MCF 10A (cell line): Measurements from ENCODE around the gene ARID3B. TPM values are rescaled to one million over a fixed set of nuclear protein-coding genes. Genes with fewer than 3 reads are reported as not detected.

ENCODE experiments used
- BruUV-seq: library from RNA; stranded (reverse); fragments of 400-500 nt; replicated peaks from 2 replicates; lab custom pipeline; 2021; lab: Mats Ljungman, UMichigan
- CTCF ChIA-PET: fragments of 300-600 bp; sonication (Branson Sonifier 250); formaldehyde crosslinking; extraction: SDS; loops from one replicate; lab custom pipeline; 2021; ENCODE audit warnings: antibody characterized with exemption, inconsistent platforms; lab: Yijun Ruan, JAX
- POLR2A ChIA-PET: fragments of 300-600, 350-650 bp; sonication (Branson Sonifier 250); formaldehyde crosslinking; extraction: SDS; loops from one replicate; lab custom pipeline; 2020; ENCODE audit warnings: antibody characterized with exemption, inconsistent platforms; lab: Yijun Ruan, JAX
- DNase-seq: peaks from one replicate; pipeline ENCODE4 v3.0.0-alpha.2; 2018; ENCODE audit not compliant: unreplicated experiment
- H3K27ac Mint-ChIP-seq: one replicate; pipeline ENCODE4 v1.8.0; 2022; ENCODE audit warnings: mild to moderate bottlenecking, low read depth, mixed read lengths; ENCODE audit not compliant: unreplicated experiment
- H3K27me3 Mint-ChIP-seq: one replicate; pipeline ENCODE4 v1.8.0; 2022; ENCODE audit warnings: mixed read lengths; ENCODE audit not compliant: insufficient read depth, unreplicated experiment
- H3K36me3 Mint-ChIP-seq: one replicate; pipeline ENCODE4 v1.8.0; 2022; ENCODE audit warnings: mild to moderate bottlenecking, moderate library complexity, mixed read lengths; ENCODE audit not compliant: insufficient read depth, unreplicated experiment
- H3K4me1 Mint-ChIP-seq: one replicate; pipeline ENCODE4 v1.8.0; 2022; ENCODE audit warnings: mixed read lengths; ENCODE audit not compliant: insufficient read depth, unreplicated experiment
- H3K4me3 Mint-ChIP-seq: one replicate; pipeline ENCODE4 v1.8.0; 2022; ENCODE audit warnings: mild to moderate bottlenecking, moderate library complexity, mixed read lengths; ENCODE audit not compliant: unreplicated experiment
- H3K9me3 Mint-ChIP-seq: one replicate; pipeline ENCODE4 v1.8.0; 2022; ENCODE audit warnings: mixed read lengths; ENCODE audit not compliant: unreplicated experiment
- intact Hi-C: fragments of 100-400 bp; cut with micrococcal nuclease; formaldehyde crosslinking; loops from 2 replicates; pipeline ENCODE4 v1.14.1; 2022
- total RNA-seq: library from RNA; stranded (reverse); gene quantifications from 2 replicates; pipeline ENCODE4 v1.2.3, GENCODE V29; 2022
- TF ChIP-seq, protein P1 (sequence below): fragments of 200-600 bp; IDR thresholded peaks from one replicate; pipeline ENCODE4 v1.8.0; 2022; ENCODE audit warnings: antibody characterized with exemption, mild to moderate bottlenecking; ENCODE audit not compliant: unreplicated experiment

ARID3B gene
- total RNA-seq, 1 experiment from 2014 or later: 4.7 TPM

DNA sequence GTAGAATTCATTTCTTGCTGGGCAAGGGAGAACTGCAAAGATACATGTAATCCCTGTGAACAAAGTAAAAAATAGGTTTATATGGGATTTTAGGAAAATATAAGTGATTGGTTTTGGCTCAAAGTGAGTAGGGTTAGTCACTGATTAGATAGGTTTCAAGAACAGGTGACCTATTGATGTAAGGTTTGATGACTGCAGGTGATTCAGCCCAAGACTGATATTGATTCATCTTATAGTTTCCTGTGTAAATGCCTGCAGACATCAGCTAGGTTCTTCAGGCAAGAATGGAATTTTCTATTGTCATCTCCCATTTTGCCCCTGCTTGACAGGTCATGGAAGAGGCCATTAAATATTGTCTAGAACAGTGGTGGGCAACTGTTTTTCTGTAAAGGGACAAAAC lies 23.9 kb upstream of the ARID3B start:
- Mint-ChIP-seq H3K4me1 (no peaks in the 10 kb centered on the region), H3K9me3 (no peaks in the 10 kb centered on the region), H3K27ac (no peak overlapping the region), H3K27me3 (no peaks in the 10 kb centered on the region), H3K4me3 (no peak overlapping the region), H3K36me3 (no peaks in the 10 kb centered on the region)
- DNase-seq: no peak
- intact Hi-C loops: no loop called here
- POLR2A ChIA-PET: no interaction called here
- BruUV-seq: no TSS peak
- CTCF ChIA-PET: interaction anchor here (0.7 to 1.5 kb wide), 2 partner anchors 143 to 201 kb away, joined by 3 to 5 read pairs; no protein-coding TSS in a partner anchor
- TF ChIP-seq, protein P1, sequence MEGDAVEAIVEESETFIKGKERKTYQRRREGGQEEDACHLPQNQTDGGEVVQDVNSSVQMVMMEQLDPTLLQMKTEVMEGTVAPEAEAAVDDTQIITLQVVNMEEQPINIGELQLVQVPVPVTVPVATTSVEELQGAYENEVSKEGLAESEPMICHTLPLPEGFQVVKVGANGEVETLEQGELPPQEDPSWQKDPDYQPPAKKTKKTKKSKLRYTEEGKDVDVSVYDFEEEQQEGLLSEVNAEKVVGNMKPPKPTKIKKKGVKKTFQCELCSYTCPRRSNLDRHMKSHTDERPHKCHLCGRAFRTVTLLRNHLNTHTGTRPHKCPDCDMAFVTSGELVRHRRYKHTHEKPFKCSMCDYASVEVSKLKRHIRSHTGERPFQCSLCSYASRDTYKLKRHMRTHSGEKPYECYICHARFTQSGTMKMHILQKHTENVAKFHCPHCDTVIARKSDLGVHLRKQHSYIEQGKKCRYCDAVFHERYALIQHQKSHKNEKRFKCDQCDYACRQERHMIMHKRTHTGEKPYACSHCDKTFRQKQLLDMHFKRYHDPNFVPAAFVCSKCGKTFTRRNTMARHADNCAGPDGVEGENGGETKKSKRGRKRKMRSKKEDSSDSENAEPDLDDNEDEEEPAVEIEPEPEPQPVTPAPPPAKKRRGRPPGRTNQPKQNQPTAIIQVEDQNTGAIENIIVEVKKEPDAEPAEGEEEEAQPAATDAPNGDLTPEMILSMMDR: no peak

DNA sequence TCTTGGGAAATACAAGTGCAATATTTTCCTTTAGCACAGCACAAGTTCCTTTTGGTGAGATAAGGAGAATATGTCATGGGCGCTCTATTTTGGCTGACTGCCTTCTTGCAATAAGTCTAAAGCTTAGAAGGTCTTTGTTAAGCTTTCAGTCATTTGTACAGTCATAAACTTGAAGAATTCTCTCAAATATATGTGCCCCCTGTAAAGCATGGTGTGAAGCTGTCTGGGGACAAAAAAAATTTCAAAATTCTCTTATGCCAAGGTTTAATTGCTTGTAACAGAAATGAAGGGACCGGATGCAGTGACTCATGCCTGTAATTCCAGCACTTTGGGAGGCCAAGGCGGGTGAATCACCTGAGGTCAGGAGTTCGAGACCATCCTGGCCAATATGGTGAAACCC lies 21.7 kb upstream of the ARID3B start:
- Mint-ChIP-seq H3K4me3 (no peak overlapping the region), H3K4me1 (peaks cover 10% of the 10 kb centered on the region), H3K9me3 (no peaks in the 10 kb centered on the region), H3K27ac (no peak overlapping the region), H3K27me3 (no peaks in the 10 kb centered on the region), H3K36me3 (no peaks in the 10 kb centered on the region)
- TF ChIP-seq, protein P1: no peak
- ChIA-PET CTCF (interaction anchor here (0.6 kb wide), 1 partner anchor 390 kb away, joined by 3 read pairs; no protein-coding TSS in a partner anchor), POLR2A (interaction anchor here (2.0 kb wide), 1 partner anchor 26 kb away, joined by 5 read pairs; no protein-coding TSS in a partner anchor)
- no peak for DNase-seq
- intact Hi-C loops: no loop called here
- BruUV-seq: no TSS peak

DNA sequence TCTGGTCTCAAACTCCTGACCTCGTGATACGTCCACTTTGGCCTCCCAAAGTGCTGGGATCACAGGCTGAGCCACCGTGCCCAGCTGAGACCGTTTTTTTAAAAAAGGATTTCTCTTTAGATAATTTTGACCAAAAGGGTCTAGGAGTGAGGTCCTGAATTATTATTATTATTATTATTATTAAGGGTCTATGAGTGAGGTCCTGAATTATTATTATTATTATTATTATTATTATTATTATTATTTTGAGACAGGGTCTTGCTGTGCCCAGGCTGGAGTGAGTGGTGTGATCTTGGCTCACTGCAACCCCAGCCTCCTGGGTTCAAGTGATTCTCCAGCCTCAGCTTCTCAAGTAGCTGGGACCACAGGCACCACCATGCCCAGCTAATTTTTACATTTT lies 20.6 kb upstream of the ARID3B start:
- no peak overlapping the region for H3K4me3 Mint-ChIP-seq
- CTCF ChIA-PET: interaction anchor here (0.7 kb wide), 1 partner anchor 25 kb away, joined by 3 read pairs; no protein-coding TSS in a partner anchor
- POLR2A ChIA-PET: interaction anchor here (2.0 kb wide), 1 partner anchor 25 kb away, joined by 5 read pairs; no protein-coding TSS in a partner anchor

DNA sequence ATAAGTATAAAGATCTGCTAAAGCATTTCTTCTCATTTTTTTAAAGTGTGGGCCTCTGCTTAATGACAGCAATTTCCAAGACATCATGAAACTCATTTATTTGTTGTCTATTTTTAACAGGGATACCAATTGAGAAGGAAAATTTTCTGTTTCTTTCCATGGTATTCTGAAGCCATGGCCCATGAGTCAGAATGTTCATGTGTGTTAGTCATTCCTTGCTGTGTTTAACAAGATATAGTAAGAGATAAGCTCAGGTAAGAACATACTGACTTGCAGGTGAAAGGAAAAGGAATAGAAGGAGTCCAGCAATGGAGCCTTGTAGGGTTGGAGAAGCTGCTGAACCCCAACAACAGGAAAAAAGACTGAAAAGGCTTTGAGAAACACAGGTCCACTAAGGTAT lies 17.0 kb upstream of the ARID3B start:
- POLR2A ChIA-PET: interaction anchor here (0.7 to 2.0 kb wide), 5 partner anchors 9 to 147 kb away, joined by 3 to 5 read pairs (median 4); partner anchors contain the start of genes ARID3B and UBL7
- intact Hi-C loops: no loop called here
- H3K4me1 Mint-ChIP-seq: peaks cover 17% of the 10 kb centered on the region
- CTCF ChIA-PET: no interaction called here
- no peak overlapping the region for H3K4me3 Mint-ChIP-seq
- no peaks in the 10 kb centered on the region for H3K27me3 Mint-ChIP-seq
- DNase-seq: no peak
- H3K27ac Mint-ChIP-seq: no peak overlapping the region
- no TSS peak for BruUV-seq
- no peaks in the 10 kb centered on the region for H3K36me3 Mint-ChIP-seq
- TF ChIP-seq, protein P1: no peak
- no peaks in the 10 kb centered on the region for H3K9me3 Mint-ChIP-seq

More for the DNA sequence above, 20.6 kb upstream of the ARID3B start:
- Mint-ChIP-seq H3K36me3 (no peaks in the 10 kb centered on the region), H3K4me1 (peaks cover 10% of the 10 kb centered on the region), H3K9me3 (no peaks in the 10 kb centered on the region), H3K27ac (no peak overlapping the region), H3K27me3 (no peaks in the 10 kb centered on the region)
- TF ChIP-seq, protein P1: no peak
- intact Hi-C loops: no loop called here
- no TSS peak for BruUV-seq
- no peak for DNase-seq
